Liver (tissue), 9 donors: ENCODE data around the gene APRT. TPM values are rescaled to one million over a fixed set of nuclear protein-coding genes. Genes with fewer than 3 reads are reported as not detected.
A peak's percentile ranks its signal among the peaks of the same experiment; 100 is the strongest.

Experiments
- DNase-seq: peaks from one replicate; pipeline ENCODE4 v3.0.0-alpha.2; 2017; ENCODE audit warnings: low spot score
- H3K27ac ChIP-seq, 2 donors: one replicate each; pipeline ENCODE4 v1.7.0; 2013; ENCODE audit warnings: inconsistent platforms in 2 of 2, low read length in 2 of 2, control low read depth in 1 of 2, low read depth in 1 of 2, mild to moderate bottlenecking in 1 of 2
- H3K27me3 ChIP-seq, 4 donors: one replicate each; pipeline versions ENCODE4 v1.6.1 to v1.7.0; 2013; ENCODE audit warnings: low read length in 3 of 4, inconsistent platforms in 1 of 4, mild to moderate bottlenecking in 1 of 4, moderate library complexity in 1 of 4; ENCODE audit not compliant: control insufficient read depth in 4 of 4, insufficient read depth in 4 of 4
- H3K36me3 ChIP-seq, 4 donors: one replicate each; pipeline versions ENCODE4 v1.6.1 to v1.7.0; 2013; ENCODE audit warnings: low read length in 3 of 4, mild to moderate bottlenecking in 3 of 4, low read depth in 1 of 4, moderate library complexity in 1 of 4; ENCODE audit not compliant: control insufficient read depth in 4 of 4, insufficient read depth in 3 of 4
- H3K4me1 ChIP-seq, 4 donors: one replicate each; pipeline versions ENCODE4 v1.6.1 to v1.7.0; 2013; ENCODE audit warnings: low read length in 3 of 4, mild to moderate bottlenecking in 3 of 4, moderate library complexity in 1 of 4; ENCODE audit not compliant: control insufficient read depth in 4 of 4, insufficient read depth in 4 of 4
- H3K4me3 ChIP-seq, 3 donors: one replicate each; pipeline versions ENCODE4 v1.6.1 to v1.7.0; 2013; ENCODE audit warnings: low read length in 3 of 3, control low read depth in 1 of 3, low read depth in 1 of 3, mild to moderate bottlenecking in 1 of 3
- H3K9ac ChIP-seq, 2 donors: one replicate each; pipeline ENCODE4 v1.7.0; 2013; ENCODE audit warnings: low read length in 2 of 2, mild to moderate bottlenecking in 2 of 2, moderate library complexity in 2 of 2, control low read depth in 1 of 2, low read depth in 1 of 2
- H3K9me3 ChIP-seq, 4 donors: one replicate each; pipeline versions ENCODE4 v1.6.1 to v1.7.0; 2013; ENCODE audit warnings: low read length in 3 of 4; ENCODE audit not compliant: control insufficient read depth in 4 of 4
- ATF3 ChIP-seq: IDR thresholded peaks from 2 replicates; pipeline ENCODE4 v1.6.1; 2016; ENCODE audit warnings: antibody characterized with exemption
- FOXA1 ChIP-seq: IDR thresholded peaks from 2 replicates; pipeline ENCODE4 v1.6.1; 2016; ENCODE audit warnings: antibody characterized with exemption
- FOXA2 ChIP-seq: IDR thresholded peaks from 2 replicates; pipeline ENCODE4 v1.6.1; 2016; ENCODE audit warnings: antibody characterized with exemption
- GABPA ChIP-seq, 2 donors: IDR thresholded peaks in 1 of 2; conservative IDR thresholded peaks in 1 of 2; 2 replicates each; pipeline ENCODE4 v1.6.1; 2016; ENCODE audit warnings: antibody characterized with exemption in 2 of 2, mild to moderate bottlenecking in 1 of 2, moderate library complexity in 1 of 2
- HNF4A ChIP-seq, 2 donors: conservative IDR thresholded peaks; 2 replicates each; pipeline ENCODE4 v1.6.1; 2016; ENCODE audit warnings: antibody characterized with exemption in 2 of 2, mild to moderate bottlenecking in 2 of 2
- HNF4G ChIP-seq: IDR thresholded peaks from 2 replicates; pipeline ENCODE4 v1.6.1; 2016; ENCODE audit warnings: antibody characterized with exemption
- JUND ChIP-seq, 2 donors: IDR thresholded peaks; 2 replicates each; pipeline ENCODE4 v1.6.1; 2016; ENCODE audit warnings: antibody characterized with exemption in 2 of 2
- MAX ChIP-seq: IDR thresholded peaks from 2 replicates; pipeline ENCODE4 v1.6.1; 2016; ENCODE audit warnings: antibody characterized with exemption
- NR2F2 ChIP-seq: IDR thresholded peaks from 2 replicates; pipeline ENCODE4 v1.6.1; 2016; ENCODE audit warnings: antibody characterized with exemption
- REST ChIP-seq: IDR thresholded peaks from 2 replicates; pipeline ENCODE4 v1.6.1; 2016; ENCODE audit warnings: antibody characterized with exemption, mild to moderate bottlenecking
- RXRA ChIP-seq, 2 donors: IDR thresholded peaks; 2 replicates each; pipeline ENCODE4 v1.6.1; 2017 to 2018; ENCODE audit warnings: antibody characterized with exemption in 2 of 2, mild to moderate bottlenecking in 1 of 2
- TAF1 ChIP-seq: conservative IDR thresholded peaks from 2 replicates; pipeline ENCODE4 v1.6.1; 2016; ENCODE audit warnings: antibody characterized with exemption, mild to moderate bottlenecking
- YY1 ChIP-seq: IDR thresholded peaks from 2 replicates; pipeline ENCODE4 v1.6.1; 2016; ENCODE audit warnings: antibody characterized with exemption, mild to moderate bottlenecking
- ZBTB33 ChIP-seq: IDR thresholded peaks from 2 replicates; pipeline ENCODE4 v1.6.1; 2016; ENCODE audit warnings: antibody characterized with exemption
- WGBS: extraction: QIAGEN DNeasy Blood & Tissue Kit; methylation state at CpG from one replicate; pipeline ENCODE4 v1.1.7; 2013; 5-methylcytosine and 5-hydroxymethylcytosine counted together
- polyA plus RNA-seq, 2 donors: library from polyadenylated mRNA; stranded (reverse) in 1 of 2; unstranded in 1 of 2; fragments of 200-250 nt in 1 of 2; fragments of >200 nt in 1 of 2; fragmentation: Nextera tagmentation in 1 of 2; extraction: Ambion mirVana in 1 of 2; gene quantifications; one replicate each; pipeline versions ENCODE4 v1.2.1 to v1.2.3, GENCODE V29; 2013 to 2015
- total RNA-seq, 2 donors: library from RNA; depleted of rRNA; stranded (reverse); fragments of >200 nt; gene quantifications; one replicate each; pipeline ENCODE4 v1.2.3, GENCODE V29; 2014
- donor health status: healthy.
- donor health status: healthy.
- donor health status: healthy.
- donor health status: healthy.
- donor health status: healthy.

APRT gene
- total and polyA plus RNA-seq, 4 donors = 27.9 to 160 (median 94.4) TPM

GRCh38 chr16:88770461-88771293 is 41.1 kb downstream of the APRT start:
- no peaks in the 10 kb centered on the region for H3K36me3 ChIP-seq
- DNase-seq = peak; percentile 73
- no peak overlapping the region for H3K27ac ChIP-seq
- no peak overlapping the region for H3K9ac ChIP-seq
- peaks cover 13 to 46% (median 23%) of the 10 kb centered on the region in 4 donors for H3K4me1 ChIP-seq
- H3K27me3 ChIP-seq = no peaks in the 10 kb centered on the region
- 66% methylated on average over 41 of the region's 41 CpGs for WGBS
- no peak overlapping the region for H3K4me3 ChIP-seq
- H3K9me3 ChIP-seq = no peaks in the 10 kb centered on the region
- TF ChIP-seq HNF4A (conservative IDR thresholded peaks at IDR 0.05) (no peak), ATF3 (no peak), GABPA (IDR thresholded peaks at IDR 0.05 in 1 of 2, conservative IDR thresholded peaks at IDR 0.05 in 1 of 2) (no peak), FOXA2 (no peak), HNF4G (no peak), RXRA (IDR thresholded peaks at IDR 0.05) (no peak), JUND (IDR thresholded peaks at IDR 0.05) (no peak), TAF1 (no peak), FOXA1 (no peak), ZBTB33 (no peak), REST (no peak)

GRCh38 chr16:88769617-88770460 is 41.9 kb downstream of the APRT start:
- Histone ChIP-seq H3K36me3 (no peaks in the 10 kb centered on the region), H3K4me3 (no peak overlapping the region), H3K4me1 (peaks cover 13 to 50% (median 26%) of the 10 kb centered on the region in 4 donors), H3K9me3 (no peaks in the 10 kb centered on the region), H3K9ac (no peak overlapping the region), H3K27me3 (no peaks in the 10 kb centered on the region), H3K27ac (no peak overlapping the region)
- TF ChIP-seq ZBTB33 (no peak), FOXA2 (no peak), FOXA1 (no peak), MAX (no peak), NR2F2 (no peak), YY1 (no peak), GABPA (IDR thresholded peaks at IDR 0.05 in 1 of 2, conservative IDR thresholded peaks at IDR 0.05 in 1 of 2) (no peak)
- DNase-seq = peak; percentile 86
- WGBS = 69% methylated on average over 30 of the region's 30 CpGs
